Activated CD4-positive, alpha-beta T cell treated with anti-CD3 and anti-CD28 coated beads, Interleukin-2, amount 50 U/mL, for 48 hours (primary cell): ENCODE results near the gene NT5C3A.
"Not testable (repeated sequence)": the region's sequence is repeated elsewhere in the genome, so short reads cannot be mapped to it uniquely, and the experiment has no call there.

Experiments
- DNase-seq, 2 experiments: peaks; one replicate each; pipeline ENCODE4 v3.0.0-alpha.2; 2020

Gene NT5C3A

GRCh38 chr7:33062023-33062781 lies at the start of gene NT5C3A:
TSS of gene NT5C3A (minus strand) at chr7:33062776. CDS start at chr7:33062705, 71 bp downstream.
- peak; percentile 43 to 62 for DNase-seq

GRCh38 chr7:33111614-33112013 lies 49.0 kb upstream of the NT5C3A start:
- no peak for DNase-seq

- no peak for DNase-seq
Measured at GRCh38 chr7:33109758-33110238, 47.2 kb upstream of the NT5C3A start.

- peak; percentile 73 to 78 for DNase-seq
Measured at GRCh38 chr7:33109005-33109757, 46.6 kb upstream of the NT5C3A start, which contains the start of gene RP9. TSS of gene RP9 (minus strand) at chr7:33109404. CDS start at chr7:33109372, 32 bp downstream.

GRCh38 chr7:33108554-33109004 lies 46.0 kb upstream of the NT5C3A start:
- DNase-seq: peak; percentile 25 to 43

GRCh38 chr7:33107136-33108066 lies 44.8 kb upstream of the NT5C3A start:
- peak; percentile 7 to 16 for DNase-seq

- no peak for DNase-seq
Measured at GRCh38 chr7:33101906-33102305, 39.3 kb upstream of the NT5C3A start.

- no peak for DNase-seq
Measured at GRCh38 chr7:33100770-33101169, 38.2 kb upstream of the NT5C3A start.

GRCh38 chr7:33099154-33099940 lies 36.8 kb upstream of the NT5C3A start:
- no peak for DNase-seq

- not testable (repeated sequence) for DNase-seq
Measured at GRCh38 chr7:33094745-33095275, 32.2 kb upstream of the NT5C3A start.

GRCh38 chr7:33093266-33093665 lies 30.7 kb upstream of the NT5C3A start:
- no peak for DNase-seq

GRCh38 chr7:33091641-33092191 lies 29.1 kb upstream of the NT5C3A start:
- DNase-seq: no peak

GRCh38 chr7:33091111-33091531 lies 28.5 kb upstream of the NT5C3A start:
- no peak for DNase-seq

GRCh38 chr7:33089142-33089541 lies 26.6 kb upstream of the NT5C3A start:
- DNase-seq: no peak

- DNase-seq: no peak
Measured at GRCh38 chr7:33087858-33088257, 25.3 kb upstream of the NT5C3A start.

- no peak for DNase-seq
Measured at GRCh38 chr7:33087356-33087755, 24.8 kb upstream of the NT5C3A start.

GRCh38 chr7:33079763-33080690 lies 17.5 kb upstream of the NT5C3A start:
- DNase-seq: no peak

- no peak for DNase-seq
Measured at GRCh38 chr7:33079096-33079495, 16.5 kb upstream of the NT5C3A start.

- DNase-seq: no peak
Measured at GRCh38 chr7:33076737-33077136, 14.2 kb upstream of the NT5C3A start.
